ENCODE data around the gene SLC22A16. TPM values are rescaled to one million over a fixed set of nuclear protein-coding genes. Genes with fewer than 3 reads are reported as not detected.

The SLC22A16 gene
- total and polyA plus RNA-seq, 2 of the 13 experiments (the other 11 are each of a cell fraction or from before 2014, with no cell fraction given) = 0.04 TPM; not detected in 1

DNA sequence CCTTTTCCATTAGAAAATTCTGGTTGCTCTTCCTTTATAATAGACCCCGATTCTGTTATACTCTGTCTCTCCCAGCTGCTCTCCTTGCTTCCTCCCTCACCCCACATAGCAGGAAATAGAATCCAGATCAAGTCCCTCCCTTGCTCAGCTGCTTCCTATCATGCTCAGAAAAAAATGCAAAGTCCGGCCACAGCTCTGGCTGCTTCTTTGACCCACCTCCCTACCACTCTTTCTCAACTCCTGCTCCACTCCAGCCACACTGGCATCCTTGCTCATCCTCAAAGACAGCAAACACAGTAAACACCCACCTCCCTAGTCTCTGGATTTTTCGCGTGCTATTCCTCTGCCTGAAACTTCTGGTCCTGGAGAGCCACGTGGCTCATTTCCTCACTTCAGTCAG is 9.1 kb upstream of the SLC22A16 start:
- Histone ChIP-seq H3K79me2 (ENCODE audit: insufficient read depth, low read length) (no peaks in the 10 kb centered on the region), H3K27me3 (ENCODE audit: control insufficient read depth in 1 of 2, insufficient read depth in 2 of 2, low read length in 2 of 2) (0 out of 5 replicates have a peak, but pooled peaks cover 0 to 4% of the 10 kb centered on the region in 2 experiments), H3K27ac (ENCODE audit: extremely low read length, insufficient read depth, low read length) (no peak overlapping the region), H3K4me3 (replicated peaks in 1 of 3; ENCODE audit: insufficient read depth in 1 of 3, low read depth in 2 of 3, low read length in 3 of 3) (no peak overlapping the region), H3K4me1 (ENCODE audit: insufficient read depth, low read length) (no peaks in the 10 kb centered on the region), H4K20me1 (ENCODE audit: insufficient read depth, low read length) (no peaks in the 10 kb centered on the region), H3K9ac (ENCODE audit: insufficient read depth, low read depth, low read length) (no peak overlapping the region), H2AFZ (ENCODE audit: low read length) (peak overlapping the region; percentile 15), H3K4me2 (ENCODE audit: low read depth, low read length) (peak overlapping the region; percentile 31), H3K9me3 (ENCODE audit: low read length) (peaks cover 7% of the 10 kb centered on the region), H3K36me3 (replicated peaks in 1 of 2; ENCODE audit: control insufficient read depth in 1 of 2, insufficient read depth in 2 of 2, low read length in 2 of 2) (no peaks in the 10 kb centered on the region)
- DNase-seq (ENCODE audit: low spot score) (no peak), ATAC-seq (no peak), FAIRE-seq (no peak)
- 39% methylated on average over 5 of the region's 5 CpGs for WGBS (ENCODE audit: low lambda C conversion rate)
- no TSS peak for BruUV-seq (replicated peaks)
- ChIA-PET CTCF (ENCODE audit: low intra/inter-chr PET ratio, low total read pairs) (no interaction called here), POLR2A (no interaction called here)
- intact Hi-C loops (cut with micrococcal nuclease; ENCODE audit: unreplicated experiment) (no loop called here), in situ Hi-C loops (cut with HindIII; ENCODE audit: extremely low pct_ligation_motif_present, low pct_unique_long_range_greater_than_20kb) (no loop called here)
- TF ChIP-seq, protein P1, sequence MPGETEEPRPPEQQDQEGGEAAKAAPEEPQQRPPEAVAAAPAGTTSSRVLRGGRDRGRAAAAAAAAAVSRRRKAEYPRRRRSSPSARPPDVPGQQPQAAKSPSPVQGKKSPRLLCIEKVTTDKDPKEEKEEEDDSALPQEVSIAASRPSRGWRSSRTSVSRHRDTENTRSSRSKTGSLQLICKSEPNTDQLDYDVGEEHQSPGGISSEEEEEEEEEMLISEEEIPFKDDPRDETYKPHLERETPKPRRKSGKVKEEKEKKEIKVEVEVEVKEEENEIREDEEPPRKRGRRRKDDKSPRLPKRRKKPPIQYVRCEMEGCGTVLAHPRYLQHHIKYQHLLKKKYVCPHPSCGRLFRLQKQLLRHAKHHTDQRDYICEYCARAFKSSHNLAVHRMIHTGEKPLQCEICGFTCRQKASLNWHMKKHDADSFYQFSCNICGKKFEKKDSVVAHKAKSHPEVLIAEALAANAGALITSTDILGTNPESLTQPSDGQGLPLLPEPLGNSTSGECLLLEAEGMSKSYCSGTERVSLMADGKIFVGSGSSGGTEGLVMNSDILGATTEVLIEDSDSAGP (CRISPR knock-in tag; IDR thresholded peaks at IDR 0.05; ENCODE audit: borderline replicate concordance) = no peak
- no peak for TF ChIP-seq TAF1 (CRISPR knock-in tag; IDR thresholded peaks at IDR 0.05)
- TF ChIP-seq FIP1L1 (IDR thresholded peaks at IDR 0.05; ENCODE audit: borderline replicate concordance, insufficient read depth, low read depth, low read length) = no peak
- no peak for TF ChIP-seq ZNF101 (CRISPR knock-in tag; IDR thresholded peaks at IDR 0.05; ENCODE audit: borderline replicate concordance, low read depth)
- TF ChIP-seq GABPA (IDR thresholded peaks at IDR 0.05; ENCODE audit: low read depth, low read length) = no peak
- peak; percentile 48; the same call in 1 of the 2 replicates for TF ChIP-seq GABPA (CRISPR knock-in tag; IDR thresholded peaks at IDR 0.05; ENCODE audit: low read depth)
- TF ChIP-seq, protein P2, sequence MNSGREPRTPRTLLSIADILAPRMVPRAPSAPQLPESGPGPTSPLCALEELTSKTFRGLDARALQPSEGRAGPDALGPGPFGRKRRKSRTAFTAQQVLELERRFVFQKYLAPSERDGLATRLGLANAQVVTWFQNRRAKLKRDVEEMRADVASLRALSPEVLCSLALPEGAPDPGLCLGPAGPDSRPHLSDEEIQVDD (CRISPR knock-in tag; IDR thresholded peaks at IDR 0.05; ENCODE audit: borderline replicate concordance) = no peak
- TF ChIP-seq ZNF703 (CRISPR knock-in tag; IDR thresholded peaks at IDR 0.05; ENCODE audit: borderline replicate concordance) = no peak

All from HepG2 (cell line).